Panc1 (cell line): Measurements from ENCODE around the gene EGFR. TPM values are rescaled to one million over a fixed set of nuclear protein-coding genes. Genes with fewer than 3 reads are reported as not detected.

Experiments
- ATAC-seq: fragments of 200-7000 bp; cut with Tn5 transposase; 2 replicates; pipeline ENCODE4 v1.9.1; 2020; ENCODE audit warnings: mild to moderate bottlenecking, moderate library complexity
- BruUV-seq: library from RNA; stranded (reverse); fragments of 400-500 nt; replicated peaks from 2 replicates; lab custom pipeline; 2021; lab: Mats Ljungman, UMichigan
- CTCF ChIA-PET: fragments of 300-600 bp; sonication (Branson Sonifier 250); formaldehyde crosslinking; loops from one replicate; lab custom pipeline; 2022; ENCODE audit warnings: antibody characterized with exemption; lab: Charles Lee
- POLR2A ChIA-PET: fragments of 300-600 bp; sonication (Branson Sonifier 250); formaldehyde crosslinking; loops from one replicate; lab custom pipeline; 2022; ENCODE audit warnings: antibody characterized with exemption; lab: Charles Lee
- DNase-seq: peaks from one replicate; pipeline ENCODE4 v3.0.0-alpha.2; 2010; ENCODE audit warnings: low read depth, low spot score
- H3K27ac ChIP-seq: 2 replicates; pipeline ENCODE4 v1.5.1; 2011; ENCODE audit warnings: mild to moderate bottlenecking, low read length, inconsistent platforms
- H3K27me3 ChIP-seq: fragments of 200-500 bp; sonication (Bioruptor generic); 2 replicates; pipeline ENCODE4 v1.6.0; 2014; ENCODE audit warnings: low read length, inconsistent platforms; ENCODE audit not compliant: control insufficient read depth, insufficient read depth
- H3K36me3 ChIP-seq: fragments of 200-500 bp; sonication (Bioruptor generic); 2 replicates; pipeline ENCODE4 v1.5.1; 2014; ENCODE audit warnings: inconsistent platforms, mild to moderate bottlenecking, low read length, moderate library complexity; ENCODE audit not compliant: control insufficient read depth, insufficient read depth
- H3K4me1 ChIP-seq: 2 replicates; pipeline ENCODE4 v1.5.1; 2011; ENCODE audit warnings: inconsistent platforms, mild to moderate bottlenecking, low read length, moderate library complexity; ENCODE audit not compliant: control insufficient read depth, insufficient read depth
- H3K4me3 ChIP-seq, 2 experiments: 2 replicates each; pipeline ENCODE4 v1.5.1; 2011 to 2012; ENCODE audit warnings: low read depth in 2 of 2, low read length in 2 of 2, mild to moderate bottlenecking in 2 of 2, inconsistent platforms in 1 of 2, moderate library complexity in 1 of 2
- H3K9me3 ChIP-seq: fragments of 200-500 bp; sonication (Bioruptor generic); 2 replicates; pipeline ENCODE4 v1.5.1; 2014; ENCODE audit warnings: low read depth, mild to moderate bottlenecking, inconsistent platforms, low read length, moderate library complexity; ENCODE audit not compliant: control insufficient read depth, insufficient read depth
- POLR2AphosphoS5 ChIP-seq: IDR thresholded peaks from 2 replicates; pipeline ENCODE4 v1.6.1; 2012; ENCODE audit warnings: mild to moderate bottlenecking, low read depth, low read length, moderate library complexity
- SIN3A ChIP-seq: IDR thresholded peaks from 2 replicates; pipeline ENCODE4 v1.6.1; 2012; ENCODE audit warnings: low read depth, mild to moderate bottlenecking, low read length, moderate library complexity, borderline replicate concordance; ENCODE audit not compliant: insufficient read depth
- TCF7L2 ChIP-seq: IDR thresholded peaks from 2 replicates; pipeline ENCODE4 v1.6.1; 2011; ENCODE audit warnings: mild to moderate bottlenecking, low read depth, low read length, inconsistent platforms
- in situ Hi-C: cut with HindIII; loops from 2 replicates; pipeline ENCODE4 v1.10.0; 2016; ENCODE audit warnings: low sequenced_read_pairs, low pct_unique_long_range_greater_than_20kb
- intact Hi-C: fragments of 100-400 bp; cut with micrococcal nuclease; formaldehyde crosslinking; loops from one replicate; pipeline ENCODE4 v1.10.0; 2022; ENCODE audit not compliant: unreplicated experiment
- total RNA-seq: library from RNA; stranded (reverse); gene quantifications from one replicate; pipeline ENCODE4 v1.2.1, GENCODE V29; 2021; ENCODE audit not compliant: unreplicated experiment
- TF ChIP-seq, protein P1 (sequence below), 2 experiments: IDR thresholded peaks; 2 replicates each; pipeline ENCODE4 v1.6.1; 2011 to 2012; ENCODE audit warnings: low read depth in 2 of 2, control low read depth in 1 of 2, low read length in 1 of 2, mild to moderate bottlenecking in 1 of 2, moderate library complexity in 1 of 2; ENCODE audit not compliant: insufficient read depth in 1 of 2
- TF ChIP-seq, protein P2 (sequence below): fragments of 450-650 bp; IDR thresholded peaks from 2 replicates; pipeline ENCODE4 v1.5.1; 2017; ENCODE audit warnings: mild to moderate bottlenecking

The EGFR gene
- total RNA-seq, 1 experiment from 2014 or later: 156 TPM

- in situ Hi-C loops (no loop called here), intact Hi-C loops (no loop called here)
- Histone ChIP-seq H3K36me3 (no peaks in the 10 kb centered on the region), H3K9me3 (no peaks in the 10 kb centered on the region), H3K27me3 (no peaks in the 10 kb centered on the region), H3K4me3 (no peak overlapping the region), H3K4me1 (peaks cover 52% of the 10 kb centered on the region), H3K27ac (peak overlapping the region; percentile 25; the same call in 1 of the 2 replicates)
- TF ChIP-seq, protein P1, sequence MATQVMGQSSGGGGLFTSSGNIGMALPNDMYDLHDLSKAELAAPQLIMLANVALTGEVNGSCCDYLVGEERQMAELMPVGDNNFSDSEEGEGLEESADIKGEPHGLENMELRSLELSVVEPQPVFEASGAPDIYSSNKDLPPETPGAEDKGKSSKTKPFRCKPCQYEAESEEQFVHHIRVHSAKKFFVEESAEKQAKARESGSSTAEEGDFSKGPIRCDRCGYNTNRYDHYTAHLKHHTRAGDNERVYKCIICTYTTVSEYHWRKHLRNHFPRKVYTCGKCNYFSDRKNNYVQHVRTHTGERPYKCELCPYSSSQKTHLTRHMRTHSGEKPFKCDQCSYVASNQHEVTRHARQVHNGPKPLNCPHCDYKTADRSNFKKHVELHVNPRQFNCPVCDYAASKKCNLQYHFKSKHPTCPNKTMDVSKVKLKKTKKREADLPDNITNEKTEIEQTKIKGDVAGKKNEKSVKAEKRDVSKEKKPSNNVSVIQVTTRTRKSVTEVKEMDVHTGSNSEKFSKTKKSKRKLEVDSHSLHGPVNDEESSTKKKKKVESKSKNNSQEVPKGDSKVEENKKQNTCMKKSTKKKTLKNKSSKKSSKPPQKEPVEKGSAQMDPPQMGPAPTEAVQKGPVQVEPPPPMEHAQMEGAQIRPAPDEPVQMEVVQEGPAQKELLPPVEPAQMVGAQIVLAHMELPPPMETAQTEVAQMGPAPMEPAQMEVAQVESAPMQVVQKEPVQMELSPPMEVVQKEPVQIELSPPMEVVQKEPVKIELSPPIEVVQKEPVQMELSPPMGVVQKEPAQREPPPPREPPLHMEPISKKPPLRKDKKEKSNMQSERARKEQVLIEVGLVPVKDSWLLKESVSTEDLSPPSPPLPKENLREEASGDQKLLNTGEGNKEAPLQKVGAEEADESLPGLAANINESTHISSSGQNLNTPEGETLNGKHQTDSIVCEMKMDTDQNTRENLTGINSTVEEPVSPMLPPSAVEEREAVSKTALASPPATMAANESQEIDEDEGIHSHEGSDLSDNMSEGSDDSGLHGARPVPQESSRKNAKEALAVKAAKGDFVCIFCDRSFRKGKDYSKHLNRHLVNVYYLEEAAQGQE (IDR thresholded peaks at IDR 0.05; ENCODE audit: insufficient read depth in 1 of 2, low read depth in 2 of 2, low read length in 1 of 2): no peak
- TF ChIP-seq, protein P2, sequence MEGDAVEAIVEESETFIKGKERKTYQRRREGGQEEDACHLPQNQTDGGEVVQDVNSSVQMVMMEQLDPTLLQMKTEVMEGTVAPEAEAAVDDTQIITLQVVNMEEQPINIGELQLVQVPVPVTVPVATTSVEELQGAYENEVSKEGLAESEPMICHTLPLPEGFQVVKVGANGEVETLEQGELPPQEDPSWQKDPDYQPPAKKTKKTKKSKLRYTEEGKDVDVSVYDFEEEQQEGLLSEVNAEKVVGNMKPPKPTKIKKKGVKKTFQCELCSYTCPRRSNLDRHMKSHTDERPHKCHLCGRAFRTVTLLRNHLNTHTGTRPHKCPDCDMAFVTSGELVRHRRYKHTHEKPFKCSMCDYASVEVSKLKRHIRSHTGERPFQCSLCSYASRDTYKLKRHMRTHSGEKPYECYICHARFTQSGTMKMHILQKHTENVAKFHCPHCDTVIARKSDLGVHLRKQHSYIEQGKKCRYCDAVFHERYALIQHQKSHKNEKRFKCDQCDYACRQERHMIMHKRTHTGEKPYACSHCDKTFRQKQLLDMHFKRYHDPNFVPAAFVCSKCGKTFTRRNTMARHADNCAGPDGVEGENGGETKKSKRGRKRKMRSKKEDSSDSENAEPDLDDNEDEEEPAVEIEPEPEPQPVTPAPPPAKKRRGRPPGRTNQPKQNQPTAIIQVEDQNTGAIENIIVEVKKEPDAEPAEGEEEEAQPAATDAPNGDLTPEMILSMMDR: no peak
- TF ChIP-seq TCF7L2 (no peak), POLR2AphosphoS5 (no peak), SIN3A (no peak)
- BruUV-seq: no TSS peak
- no peak for ATAC-seq
- ChIA-PET POLR2A (no interaction called here), CTCF (no interaction called here)
- no peak for DNase-seq
Observed at GRCh38 chr7:55056068-55056467, 37.3 kb downstream of the EGFR start.

DNA sequence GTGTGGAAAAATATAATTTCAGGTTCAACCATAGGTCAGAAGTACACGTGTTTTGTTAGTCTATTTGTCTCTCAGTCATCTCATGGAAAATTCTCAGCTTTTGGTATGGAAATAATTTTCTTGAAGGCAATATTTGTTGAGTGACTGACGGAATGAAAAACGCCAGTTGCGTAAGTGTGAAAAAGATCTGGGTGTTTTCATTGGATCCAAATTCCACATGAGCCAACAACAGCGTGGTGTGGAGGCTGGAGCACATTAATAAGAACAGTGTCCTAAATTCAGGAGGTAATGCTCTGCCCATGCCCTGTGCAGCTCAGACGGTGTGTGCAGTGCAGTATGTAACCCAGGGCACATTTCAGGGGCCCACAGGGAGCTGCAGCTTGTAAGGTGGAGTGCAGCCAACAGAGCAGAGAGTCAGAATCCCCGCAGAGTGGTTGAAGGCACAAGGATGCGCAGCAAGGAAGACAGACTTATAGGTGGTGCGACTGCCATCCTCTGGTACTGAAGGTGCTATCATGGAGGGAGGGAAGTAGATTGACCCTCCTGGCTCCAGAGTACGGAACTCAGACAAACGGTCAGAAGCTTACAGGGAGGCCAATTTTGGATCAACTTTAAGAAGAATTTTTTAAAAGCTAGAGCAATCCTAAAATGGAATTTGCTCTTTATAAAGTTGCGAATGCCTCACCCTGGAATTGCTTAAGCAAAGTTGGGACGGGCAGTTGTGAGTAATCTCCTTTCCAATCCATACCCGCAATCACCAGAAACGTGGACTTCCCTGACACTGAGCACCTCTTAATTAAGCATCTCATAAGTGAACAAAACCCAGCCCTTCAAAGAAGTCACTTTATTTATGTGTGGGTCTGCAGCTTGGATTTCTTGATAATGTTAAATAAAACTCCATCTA is 38.0 kb downstream of the EGFR start:
- CTCF ChIA-PET: no interaction called here
- H3K27ac ChIP-seq: peak overlapping the region; percentile 60; the same call in 1 of the 2 replicates
- DNase-seq (no peak), ATAC-seq (no peak)
- TSS peak; percentile 18 for BruUV-seq
- intact Hi-C loops: no loop called here
- no peak overlapping the region for H3K4me3 ChIP-seq
- peaks cover 57% of the 10 kb centered on the region for H3K4me1 ChIP-seq
- H3K9me3 ChIP-seq: no peaks in the 10 kb centered on the region
- no peaks in the 10 kb centered on the region for H3K27me3 ChIP-seq
- in situ Hi-C loops: no loop called here
- H3K36me3 ChIP-seq: no peaks in the 10 kb centered on the region
- TF ChIP-seq SIN3A: no peak
- TF ChIP-seq POLR2AphosphoS5: no peak
- TF ChIP-seq TCF7L2: no peak
- TF ChIP-seq, protein P2: no peak
- TF ChIP-seq, protein P1 (IDR thresholded peaks at IDR 0.05; ENCODE audit: insufficient read depth in 1 of 2, low read depth in 2 of 2, low read length in 1 of 2): no peak
- POLR2A ChIA-PET: no interaction called here
